PFSK-1 (cell line): Measurements from ENCODE around the gene PLEKHJ1.

Experiments used
- POLR2AphosphoS5 ChIP-seq: IDR thresholded peaks from 2 replicates; pipeline ENCODE4 v1.6.1; 2012; ENCODE audit warnings: low read depth, mild to moderate bottlenecking, control low read depth, low read length, moderate library complexity
- SIN3A ChIP-seq: IDR thresholded peaks from 2 replicates; pipeline ENCODE4 v1.6.1; 2012; ENCODE audit warnings: mild to moderate bottlenecking, low read length, moderate library complexity, borderline replicate concordance; ENCODE audit not compliant: insufficient read depth
- TAF1 ChIP-seq: IDR thresholded peaks from 2 replicates; pipeline ENCODE4 v1.6.1; 2012; ENCODE audit warnings: low read length, control low read depth, borderline replicate concordance; ENCODE audit not compliant: insufficient read depth
- TF ChIP-seq, protein P1 (sequence below), 2 experiments: IDR thresholded peaks; 2 replicates each; pipeline versions ENCODE4 v1.6.1 to v1.8.0; 2011 to 2012; ENCODE audit warnings: low read depth in 2 of 2, low read length in 2 of 2, control low read depth in 1 of 2, inconsistent platforms in 1 of 2, mild to moderate bottlenecking in 1 of 2, moderate library complexity in 1 of 2; ENCODE audit not compliant: insufficient read depth in 1 of 2

- TF ChIP-seq POLR2AphosphoS5 (no peak), TAF1 (no peak), SIN3A (no peak)
- TF ChIP-seq, protein P1, sequence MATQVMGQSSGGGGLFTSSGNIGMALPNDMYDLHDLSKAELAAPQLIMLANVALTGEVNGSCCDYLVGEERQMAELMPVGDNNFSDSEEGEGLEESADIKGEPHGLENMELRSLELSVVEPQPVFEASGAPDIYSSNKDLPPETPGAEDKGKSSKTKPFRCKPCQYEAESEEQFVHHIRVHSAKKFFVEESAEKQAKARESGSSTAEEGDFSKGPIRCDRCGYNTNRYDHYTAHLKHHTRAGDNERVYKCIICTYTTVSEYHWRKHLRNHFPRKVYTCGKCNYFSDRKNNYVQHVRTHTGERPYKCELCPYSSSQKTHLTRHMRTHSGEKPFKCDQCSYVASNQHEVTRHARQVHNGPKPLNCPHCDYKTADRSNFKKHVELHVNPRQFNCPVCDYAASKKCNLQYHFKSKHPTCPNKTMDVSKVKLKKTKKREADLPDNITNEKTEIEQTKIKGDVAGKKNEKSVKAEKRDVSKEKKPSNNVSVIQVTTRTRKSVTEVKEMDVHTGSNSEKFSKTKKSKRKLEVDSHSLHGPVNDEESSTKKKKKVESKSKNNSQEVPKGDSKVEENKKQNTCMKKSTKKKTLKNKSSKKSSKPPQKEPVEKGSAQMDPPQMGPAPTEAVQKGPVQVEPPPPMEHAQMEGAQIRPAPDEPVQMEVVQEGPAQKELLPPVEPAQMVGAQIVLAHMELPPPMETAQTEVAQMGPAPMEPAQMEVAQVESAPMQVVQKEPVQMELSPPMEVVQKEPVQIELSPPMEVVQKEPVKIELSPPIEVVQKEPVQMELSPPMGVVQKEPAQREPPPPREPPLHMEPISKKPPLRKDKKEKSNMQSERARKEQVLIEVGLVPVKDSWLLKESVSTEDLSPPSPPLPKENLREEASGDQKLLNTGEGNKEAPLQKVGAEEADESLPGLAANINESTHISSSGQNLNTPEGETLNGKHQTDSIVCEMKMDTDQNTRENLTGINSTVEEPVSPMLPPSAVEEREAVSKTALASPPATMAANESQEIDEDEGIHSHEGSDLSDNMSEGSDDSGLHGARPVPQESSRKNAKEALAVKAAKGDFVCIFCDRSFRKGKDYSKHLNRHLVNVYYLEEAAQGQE (IDR thresholded peaks at IDR 0.05; ENCODE audit: insufficient read depth in 1 of 2, low read depth in 2 of 2, low read length in 2 of 2): no peak
These were observed 9.2 kb downstream of the PLEKHJ1 start for GRCh38 chr19:2226840-2227360.
